Body of pancreas (tissue), 4 donors: ENCODE measurements around the gene RNGTT. TPM values are rescaled to one million over a fixed set of nuclear protein-coding genes. Genes with fewer than 3 reads are reported as not detected.

Experiments
- ATAC-seq: fragments of 150-250 bp; one replicate; pipeline ENCODE4 v1.9.1; 2016
- DNase-seq, 4 donors: peaks; one replicate each; pipeline ENCODE4 v3.0.0-alpha.2; 2019
- H3K27ac ChIP-seq, 4 donors: fragments of 200-600 bp; sonication (generic); 1 replicate in 3 of 4; 2 replicates in 1 of 4; pipeline versions ENCODE4 v1.5.1 to v1.6.1; 2016 to 2019; ENCODE audit warnings: mild to moderate bottlenecking in 1 of 4, mixed read lengths in 1 of 4, moderate library complexity in 1 of 4
- H3K27me3 ChIP-seq, 2 donors: fragments of 200-600 bp; sonication (generic); one replicate each; pipeline ENCODE4 v1.6.0; 2016; ENCODE audit warnings: mild to moderate bottlenecking in 1 of 2
- H3K36me3 ChIP-seq, 2 donors: fragments of 200-600 bp; sonication (generic); replicated peaks in 1 of 2; 2 replicates each; pipeline ENCODE4 v1.5.1; 2016; ENCODE audit warnings: low read depth in 2 of 2; ENCODE audit not compliant: insufficient read depth in 1 of 2
- H3K4me1 ChIP-seq: fragments of 200-600 bp; sonication (generic); one replicate; pipeline ENCODE4 v1.6.0; 2016
- H3K4me3 ChIP-seq, 2 donors: fragments of 200-600 bp; sonication (generic); 1 replicate in 1 of 2; 2 replicates in 1 of 2; pipeline ENCODE4 v1.5.1; 2016 to 2019
- H3K9me3 ChIP-seq, 3 donors: fragments of 200-600 bp; sonication (generic); 1 replicate in 2 of 3; 2 replicates in 1 of 3; pipeline ENCODE4 v1.5.1; 2016
- CTCF ChIP-seq, 7 experiments: fragments of 450-650 bp in 4 of 7; fragments of 200-600 bp in 3 of 7; sonication (generic) in 3 of 7; IDR thresholded peaks; one replicate each; pipeline ENCODE4 v1.5.1; 2016 to 2019; ENCODE audit warnings: antibody characterized with exemption in 7 of 7
- POLR2A ChIP-seq, 3 donors: fragments of 450-650 bp; IDR thresholded peaks; one replicate each; pipeline ENCODE4 v1.6.1; 2016; ENCODE audit warnings: antibody characterized with exemption in 3 of 3, mild to moderate bottlenecking in 2 of 3
- WGBS, 2 donors: methylation state at CpG; one replicate each; pipeline ENCODE4 v1.1.5; 2017; 5-methylcytosine and 5-hydroxymethylcytosine counted together
- intact Hi-C: fragments of 100-400 bp; cut with DNase I; formaldehyde crosslinking; loops from one replicate; pipeline ENCODE4 v1.15.1; 2023
- total RNA-seq, 2 donors: library from RNA; depleted of rRNA; stranded (reverse); fragments of >200 nt; gene quantifications; one replicate each; pipeline ENCODE4 v1.1.0, GENCODE V29; 2016

The RNGTT gene
- total RNA-seq, 2 donors from 2014 or later, result 9.9 to 15.2 TPM

- Histone ChIP-seq H3K4me1 (no peaks in the 10 kb centered on the region), H3K4me3 (no peak overlapping the region), H3K27me3 (no peaks in the 10 kb centered on the region), H3K9me3 (no peaks in the 10 kb centered on the region), H3K36me3 (no peaks in the 10 kb centered on the region), H3K27ac (no peak overlapping the region)
- DNase-seq (no peak), ATAC-seq (no peak)
- 40 to 57% methylated on average over 6 of the region's 6 CpGs for WGBS, 2 donors
- intact Hi-C loops, result no loop called here
- no peak for TF ChIP-seq POLR2A (IDR thresholded peaks at IDR 0.05)
- TF ChIP-seq CTCF (IDR thresholded peaks at IDR 0.05), result no peak
These were observed 387.9 kb downstream of the RNGTT start for GRCh38 chr6:88575536-88575935.

- ATAC-seq (no peak), DNase-seq (no peak)
- H3K27me3 ChIP-seq, result no peaks in the 10 kb centered on the region
- H3K27ac ChIP-seq, result no peak overlapping the region
- TF ChIP-seq POLR2A (IDR thresholded peaks at IDR 0.05), result no peak
- no peak for TF ChIP-seq CTCF (IDR thresholded peaks at IDR 0.05)
- 69 to 75% methylated on average over 5 of the region's 5 CpGs for WGBS, 2 donors
- H3K9me3 ChIP-seq, result peaks cover 0 to 6% (median 0%) of the 10 kb centered on the region in 3 donors
- intact Hi-C loops, result no loop called here
- no peaks in the 10 kb centered on the region for H3K4me1 ChIP-seq
- H3K36me3 ChIP-seq, result no peaks in the 10 kb centered on the region
- H3K4me3 ChIP-seq, result no peak overlapping the region
These were observed 388.8 kb downstream of the RNGTT start for GRCh38 chr6:88574651-88575050.

GRCh38 chr6:88574031-88574430, 389.4 kb downstream of the RNGTT start:
- Histone ChIP-seq H3K27me3 (no peaks in the 10 kb centered on the region), H3K9me3 (peaks cover 0 to 10% (median 0%) of the 10 kb centered on the region in 3 donors), H3K4me3 (no peak overlapping the region), H3K4me1 (no peaks in the 10 kb centered on the region), H3K36me3 (no peaks in the 10 kb centered on the region), H3K27ac (no peak overlapping the region)
- 57 to 69% methylated on average over 9 of the region's 9 CpGs for WGBS, 2 donors
- intact Hi-C loops, result no loop called here
- no peak for DNase-seq
- no peak for TF ChIP-seq CTCF (IDR thresholded peaks at IDR 0.05)
- TF ChIP-seq POLR2A (IDR thresholded peaks at IDR 0.05), result no peak
- no peak for ATAC-seq

GRCh38 chr6:88573561-88573960, 389.9 kb downstream of the RNGTT start:
- H3K4me1 ChIP-seq, result no peaks in the 10 kb centered on the region
- intact Hi-C loops, result no loop called here
- peaks cover 0 to 10% (median 0%) of the 10 kb centered on the region in 3 donors for H3K9me3 ChIP-seq
- no peak for DNase-seq
- no peaks in the 10 kb centered on the region for H3K36me3 ChIP-seq
- no peak for ATAC-seq
- WGBS, 2 donors, result 29 to 64% methylated on average over 1 to 3 of the region's 3 CpGs
- H3K27me3 ChIP-seq, result no peaks in the 10 kb centered on the region
- H3K27ac ChIP-seq, result no peak overlapping the region
- no peak for TF ChIP-seq POLR2A (IDR thresholded peaks at IDR 0.05)
- no peak for TF ChIP-seq CTCF (IDR thresholded peaks at IDR 0.05)
- H3K4me3 ChIP-seq, result no peak overlapping the region

GRCh38 chr6:88572449-88573139, 390.8 kb downstream of the RNGTT start:
- Histone ChIP-seq H3K4me3 (no peak overlapping the region), H3K9me3 (peaks cover 0 to 10% (median 0%) of the 10 kb centered on the region in 3 donors), H3K36me3 (no peaks in the 10 kb centered on the region), H3K27me3 (no peaks in the 10 kb centered on the region), H3K4me1 (no peaks in the 10 kb centered on the region), H3K27ac (no peak overlapping the region)
- 27 to 55% methylated on average over 3 of the region's 3 CpGs for WGBS, 2 donors
- intact Hi-C loops, result no loop called here
- ATAC-seq, result no peak
- no peak for TF ChIP-seq POLR2A (IDR thresholded peaks at IDR 0.05)
- DNase-seq, result no peak
